CD4-positive, CD25-positive, alpha-beta regulatory T cell (primary cell): ENCODE results near the gene CEP20. TPM values are rescaled to one million over a fixed set of nuclear protein-coding genes. Genes with fewer than 3 reads are reported as not detected.

Source experiments
- ATAC-seq, 2 donors: fragments of 150-1000 bp; cut with Tn5 transposase; one replicate each; pipeline ENCODE4 v1.10.0; 2021; ENCODE audit warnings: low read depth in 2 of 2, moderate number of reproducible peaks in 2 of 2, moderate library complexity in 1 of 2
- DNase-seq, 3 donors: peaks; one replicate each; pipeline versions ENCODE4 v3.0.0 to v3.0.0-alpha.2; 2012 to 2022; ENCODE audit warnings: mixed read lengths in 1 of 3
- H3K27ac ChIP-seq: one replicate; pipeline ENCODE4 v1.7.0; 2013; ENCODE audit warnings: mild to moderate bottlenecking, low read length; ENCODE audit not compliant: insufficient read depth, poor library complexity, severe bottlenecking
- H3K27me3 ChIP-seq: one replicate; pipeline ENCODE4 v1.7.0; 2013; ENCODE audit warnings: low read length; ENCODE audit not compliant: control insufficient read depth, insufficient read depth
- H3K36me3 ChIP-seq: one replicate; pipeline ENCODE4 v1.7.0; 2013; ENCODE audit warnings: mild to moderate bottlenecking, low read length, moderate library complexity; ENCODE audit not compliant: control insufficient read depth, insufficient read depth
- H3K4me1 ChIP-seq: 2 replicates; pipeline ENCODE4 v1.7.0; 2013; ENCODE audit warnings: mild to moderate bottlenecking, low read length; ENCODE audit not compliant: insufficient read depth, control insufficient read depth, poor library complexity, severe bottlenecking
- H3K4me3 ChIP-seq: one replicate; pipeline ENCODE4 v1.7.0; 2013; ENCODE audit warnings: low read depth, mild to moderate bottlenecking, low read length, moderate library complexity
- H3K9me3 ChIP-seq, 2 experiments: 1 replicate in 1 of 2; 2 replicates in 1 of 2; pipeline ENCODE4 v1.7.0; 2013; ENCODE audit warnings: low read length in 2 of 2, mild to moderate bottlenecking in 1 of 2, moderate library complexity in 1 of 2; ENCODE audit not compliant: control insufficient read depth in 2 of 2
- H3K27ac Mint-ChIP-seq, 3 donors: one replicate each; pipeline ENCODE4 v1.8.0; 2020 to 2022; ENCODE audit warnings: mild to moderate bottlenecking in 3 of 3, mixed read lengths in 3 of 3, moderate library complexity in 2 of 3
- H3K27me3 Mint-ChIP-seq: one replicate; pipeline ENCODE4 v1.8.0; 2022; ENCODE audit warnings: mild to moderate bottlenecking, mixed read lengths
- H3K36me3 Mint-ChIP-seq: one replicate; pipeline ENCODE4 v1.8.0; 2020; ENCODE audit warnings: mixed read lengths
- H3K4me1 Mint-ChIP-seq, 4 donors: one replicate each; pipeline ENCODE4 v1.8.0; 2020 to 2022; ENCODE audit warnings: mixed read lengths in 4 of 4, mild to moderate bottlenecking in 1 of 4
- H3K4me3 Mint-ChIP-seq, 4 donors: one replicate each; pipeline ENCODE4 v1.8.0; 2020 to 2022; ENCODE audit warnings: mild to moderate bottlenecking in 4 of 4, mixed read lengths in 4 of 4, moderate library complexity in 3 of 4
- H3K9me3 Mint-ChIP-seq, 7 donors: one replicate each; pipeline ENCODE4 v1.8.0; 2020 to 2022; ENCODE audit warnings: mixed read lengths in 7 of 7, mild to moderate bottlenecking in 3 of 7, moderate library complexity in 2 of 7
- polyA plus RNA-seq, 4 donors: library from polyadenylated mRNA; unstranded; fragments of 300-500 nt; fragmentation: Illumina TruSeq; gene quantifications; one replicate each; pipeline ENCODE4 v1.2.3, GENCODE V29; 2021
- total RNA-seq: library from RNA; stranded (reverse); gene quantifications from one replicate; pipeline ENCODE4 v1.2.3, GENCODE V29; 2022

CEP20 gene
- total and polyA plus RNA-seq, 5 donors from 2014 or later = 14.8 to 33.5 (median 31.3) TPM

GRCh38 chr16:15873301-15873700 lies 15.1 kb downstream of the CEP20 start:
- Mint-ChIP-seq H3K27me3 (no peaks in the 10 kb centered on the region), H3K27ac (peak overlapping the region; percentile 9 to 72 (median 20)), H3K4me1 (peaks cover 0 to 7% (median 0%) of the 10 kb centered on the region in 4 donors), H3K4me3 (no peak overlapping the region), H3K9me3 (no peaks in the 10 kb centered on the region), H3K36me3 (peaks cover 30% of the 10 kb centered on the region)
- no peak overlapping the region for H3K27ac ChIP-seq
- H3K36me3 ChIP-seq = peaks cover 58% of the 10 kb centered on the region
- DNase-seq (no peak), ATAC-seq (no peak)
- H3K4me3 ChIP-seq = no peak overlapping the region
- H3K4me1 ChIP-seq = no peaks in the 10 kb centered on the region
- H3K27me3 ChIP-seq = no peaks in the 10 kb centered on the region
- no peaks in the 10 kb centered on the region for H3K9me3 ChIP-seq

GRCh38 chr16:15870011-15870410 lies 18.4 kb downstream of the CEP20 start:
- no peaks in the 10 kb centered on the region for H3K4me1 ChIP-seq
- Mint-ChIP-seq H3K27ac (peak overlapping the region in 1 of 3 donors; percentile 81), H3K36me3 (peaks cover 31% of the 10 kb centered on the region), H3K4me3 (no peak overlapping the region), H3K9me3 (no peaks in the 10 kb centered on the region), H3K27me3 (no peaks in the 10 kb centered on the region), H3K4me1 (peaks cover 0 to 7% (median 0%) of the 10 kb centered on the region in 4 donors)
- no peak overlapping the region for H3K4me3 ChIP-seq
- no peaks in the 10 kb centered on the region for H3K9me3 ChIP-seq
- DNase-seq (no peak), ATAC-seq (no peak)
- H3K27ac ChIP-seq = no peak overlapping the region
- peaks cover 73% of the 10 kb centered on the region for H3K36me3 ChIP-seq
- H3K27me3 ChIP-seq = no peaks in the 10 kb centered on the region

GRCh38 chr16:15866451-15866850 lies 22.0 kb downstream of the CEP20 start:
- no peaks in the 10 kb centered on the region for H3K4me1 ChIP-seq
- H3K27ac ChIP-seq = no peak overlapping the region
- no peaks in the 10 kb centered on the region for H3K9me3 ChIP-seq
- DNase-seq = no peak
- no peaks in the 10 kb centered on the region for H3K27me3 ChIP-seq
- H3K36me3 ChIP-seq = peaks cover 55% of the 10 kb centered on the region
- Mint-ChIP-seq H3K9me3 (no peaks in the 10 kb centered on the region), H3K27ac (no peak overlapping the region), H3K4me3 (no peak overlapping the region), H3K27me3 (no peaks in the 10 kb centered on the region), H3K4me1 (no peaks in the 10 kb centered on the region), H3K36me3 (peaks cover 20% of the 10 kb centered on the region)
- no peak overlapping the region for H3K4me3 ChIP-seq
- ATAC-seq = no peak

- Histone ChIP-seq H3K4me1 (no peaks in the 10 kb centered on the region), H3K27me3 (no peaks in the 10 kb centered on the region), H3K36me3 (peaks cover 50% of the 10 kb centered on the region), H3K9me3 (no peaks in the 10 kb centered on the region), H3K27ac (no peak overlapping the region), H3K4me3 (no peak overlapping the region)
- H3K4me1 Mint-ChIP-seq = no peaks in the 10 kb centered on the region
- peaks cover 20% of the 10 kb centered on the region for H3K36me3 Mint-ChIP-seq
- ATAC-seq (no peak), DNase-seq (no peak)
- H3K9me3 Mint-ChIP-seq = no peaks in the 10 kb centered on the region
- no peak overlapping the region for H3K4me3 Mint-ChIP-seq
- H3K27me3 Mint-ChIP-seq = no peaks in the 10 kb centered on the region
- no peak overlapping the region for H3K27ac Mint-ChIP-seq
Observed at GRCh38 chr16:15865742-15866141, 22.7 kb downstream of the CEP20 start.

GRCh38 chr16:15864939-15865338 lies 23.5 kb downstream of the CEP20 start:
- Histone ChIP-seq H3K27me3 (no peaks in the 10 kb centered on the region), H3K4me3 (no peak overlapping the region), H3K9me3 (no peaks in the 10 kb centered on the region), H3K36me3 (peaks cover 42% of the 10 kb centered on the region), H3K4me1 (no peaks in the 10 kb centered on the region), H3K27ac (no peak overlapping the region)
- DNase-seq = no peak
- Mint-ChIP-seq H3K27ac (no peak overlapping the region), H3K4me3 (no peak overlapping the region), H3K9me3 (no peaks in the 10 kb centered on the region), H3K36me3 (peaks cover 15% of the 10 kb centered on the region), H3K27me3 (no peaks in the 10 kb centered on the region), H3K4me1 (no peaks in the 10 kb centered on the region)
- ATAC-seq = no peak

- Histone ChIP-seq H3K27me3 (peaks cover 4% of the 10 kb centered on the region), H3K9me3 (no peaks in the 10 kb centered on the region), H3K36me3 (peaks cover 21% of the 10 kb centered on the region), H3K4me3 (no peak overlapping the region), H3K27ac (no peak overlapping the region), H3K4me1 (peaks cover 4% of the 10 kb centered on the region)
- Mint-ChIP-seq H3K27me3 (peaks cover 15% of the 10 kb centered on the region), H3K36me3 (peaks cover 9% of the 10 kb centered on the region), H3K4me3 (no peak overlapping the region), H3K4me1 (peaks cover 0 to 8% (median 4%) of the 10 kb centered on the region in 4 donors), H3K27ac (no peak overlapping the region), H3K9me3 (peaks cover 0 to 2% (median 0%) of the 10 kb centered on the region in 7 donors)
- ATAC-seq (no peak), DNase-seq (no peak)
Observed at GRCh38 chr16:15861996-15862395, 26.4 kb downstream of the CEP20 start.

GRCh38 chr16:15858921-15859668 lies 29.3 kb downstream of the CEP20 start:
- Mint-ChIP-seq H3K27ac (no peak overlapping the region), H3K4me1 (peaks cover 0 to 11% (median 4%) of the 10 kb centered on the region in 4 donors), H3K36me3 (no peaks in the 10 kb centered on the region), H3K27me3 (peaks cover 37% of the 10 kb centered on the region), H3K9me3 (peaks cover 0 to 2% (median 0%) of the 10 kb centered on the region in 7 donors), H3K4me3 (no peak overlapping the region)
- H3K27me3 ChIP-seq = peaks cover 15% of the 10 kb centered on the region
- H3K9me3 ChIP-seq = no peaks in the 10 kb centered on the region
- DNase-seq (no peak), ATAC-seq (no peak)
- H3K4me3 ChIP-seq = no peak overlapping the region
- no peaks in the 10 kb centered on the region for H3K36me3 ChIP-seq
- H3K27ac ChIP-seq = no peak overlapping the region
- H3K4me1 ChIP-seq = peaks cover 4% of the 10 kb centered on the region
